Loucy (cell line): ENCODE results near the gene REM1.
A peak's percentile ranks its signal among the peaks of the same experiment; 100 is the strongest.

Source experiments
- H2AFZ ChIP-seq: fragments of 200-600 bp; sonication (generic); 2 replicates; pipeline ENCODE4 v1.6.0; 2016; ENCODE audit warnings: antibody characterized with exemption, mild to moderate bottlenecking, low read length, moderate library complexity
- H3F3A ChIP-seq: fragments of 200-600 bp; 2 replicates; pipeline ENCODE4 v1.6.0; 2016; ENCODE audit warnings: antibody characterized with exemption, low read depth, mild to moderate bottlenecking
- H3K27me3 ChIP-seq: fragments of 200-600 bp; sonication (generic); 2 replicates; pipeline ENCODE4 v1.6.1; 2014; ENCODE audit warnings: low read length, mild to moderate bottlenecking; ENCODE audit not compliant: insufficient read depth, poor library complexity, severe bottlenecking
- H3K36me3 ChIP-seq: fragments of 200-600 bp; sonication (generic); 2 replicates; pipeline ENCODE4 v1.6.1; 2016; ENCODE audit warnings: low read length; ENCODE audit not compliant: insufficient read depth
- H3K4me1 ChIP-seq: fragments of 200-600 bp; sonication (generic); 2 replicates; pipeline ENCODE4 v1.5.1; 2014; ENCODE audit warnings: low read length, mild to moderate bottlenecking; ENCODE audit not compliant: insufficient read depth, poor library complexity, severe bottlenecking
- H3K4me2 ChIP-seq: fragments of 200-600 bp; sonication (generic); 2 replicates; pipeline ENCODE4 v1.6.0; 2014; ENCODE audit warnings: antibody characterized with exemption, low read length, low read depth, mild to moderate bottlenecking; ENCODE audit not compliant: poor library complexity, severe bottlenecking
- H3K4me3 ChIP-seq: fragments of 200-600 bp; sonication (generic); 2 replicates; pipeline ENCODE4 v1.5.1; 2014; ENCODE audit warnings: low read length, mild to moderate bottlenecking, mixed read lengths; ENCODE audit not compliant: poor library complexity, severe bottlenecking
- H3K79me2 ChIP-seq: fragments of 200-600 bp; sonication (generic); 2 replicates; pipeline ENCODE4 v1.6.1; 2014; ENCODE audit warnings: low read length; ENCODE audit not compliant: insufficient read depth
- H3K9ac ChIP-seq: fragments of 200-600 bp; sonication (generic); 2 replicates; pipeline ENCODE4 v1.6.0; 2014; ENCODE audit warnings: mild to moderate bottlenecking, low read depth, low read length, moderate library complexity; ENCODE audit not compliant: poor library complexity, severe bottlenecking
- H3K9me2 ChIP-seq: fragments of 200-600 bp; sonication (generic); replicated peaks from 2 replicates; pipeline ENCODE4 v1.6.1; 2016; ENCODE audit warnings: low read depth, low read length, mixed read lengths
- H3K9me3 ChIP-seq: fragments of 200-600 bp; sonication (generic); 2 replicates; pipeline ENCODE4 v1.6.1; 2014; ENCODE audit warnings: mild to moderate bottlenecking, antibody characterized with exemption, low read length, low read depth; ENCODE audit not compliant: insufficient read depth
- H4K20me1 ChIP-seq: fragments of 200-600 bp; sonication (generic); 2 replicates; pipeline ENCODE4 v1.6.0; 2014; ENCODE audit warnings: antibody characterized with exemption, low read length, mild to moderate bottlenecking; ENCODE audit not compliant: insufficient read depth, poor library complexity, severe bottlenecking
- EZH2phosphoT487 ChIP-seq: fragments of 200-600 bp; IDR thresholded peaks from 2 replicates; pipeline ENCODE4 v1.6.1; 2018; ENCODE audit warnings: antibody characterized with exemption, mild to moderate bottlenecking, moderate library complexity, borderline replicate concordance
- TF ChIP-seq, protein P1 (sequence below): fragments of 200-600 bp; sonication (generic); conservative IDR thresholded peaks from 2 replicates; pipeline ENCODE4 v1.5.1; 2014; ENCODE audit warnings: mild to moderate bottlenecking, antibody characterized with exemption, low read length

REM1 gene

DNA sequence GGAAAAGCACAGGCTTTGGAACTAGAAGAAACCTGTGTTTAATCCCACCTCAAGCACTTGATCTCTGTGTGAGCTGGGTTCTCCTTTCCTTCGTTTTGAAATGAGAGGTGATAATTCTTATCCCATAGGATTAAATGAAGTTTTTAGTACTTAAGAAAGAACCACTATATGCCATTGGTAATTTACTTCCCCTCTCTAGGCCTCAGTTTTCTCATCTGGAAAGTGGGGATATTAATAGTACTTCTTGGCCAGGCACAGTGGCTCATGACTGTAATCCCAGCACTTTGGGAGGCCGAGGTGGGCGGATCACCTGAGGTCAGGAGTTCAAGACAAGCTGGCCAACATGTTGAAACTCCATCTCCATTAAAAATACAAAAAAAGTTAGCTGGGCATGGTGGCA, 14.1 kb downstream of the REM1 start:
- Histone ChIP-seq H3K4me2 (no peak overlapping the region), H4K20me1 (no peaks in the 10 kb centered on the region), H3F3A (no peaks in the 10 kb centered on the region), H3K79me2 (no peaks in the 10 kb centered on the region), H3K9me2 (no peaks in the 10 kb centered on the region), H2AFZ (no peak overlapping the region), H3K36me3 (no peaks in the 10 kb centered on the region), H3K4me1 (no peaks in the 10 kb centered on the region), H3K4me3 (no peak overlapping the region), H3K9me3 (no peaks in the 10 kb centered on the region), H3K27me3 (no peaks in the 10 kb centered on the region), H3K9ac (no peak overlapping the region)
- TF ChIP-seq, protein P1, sequence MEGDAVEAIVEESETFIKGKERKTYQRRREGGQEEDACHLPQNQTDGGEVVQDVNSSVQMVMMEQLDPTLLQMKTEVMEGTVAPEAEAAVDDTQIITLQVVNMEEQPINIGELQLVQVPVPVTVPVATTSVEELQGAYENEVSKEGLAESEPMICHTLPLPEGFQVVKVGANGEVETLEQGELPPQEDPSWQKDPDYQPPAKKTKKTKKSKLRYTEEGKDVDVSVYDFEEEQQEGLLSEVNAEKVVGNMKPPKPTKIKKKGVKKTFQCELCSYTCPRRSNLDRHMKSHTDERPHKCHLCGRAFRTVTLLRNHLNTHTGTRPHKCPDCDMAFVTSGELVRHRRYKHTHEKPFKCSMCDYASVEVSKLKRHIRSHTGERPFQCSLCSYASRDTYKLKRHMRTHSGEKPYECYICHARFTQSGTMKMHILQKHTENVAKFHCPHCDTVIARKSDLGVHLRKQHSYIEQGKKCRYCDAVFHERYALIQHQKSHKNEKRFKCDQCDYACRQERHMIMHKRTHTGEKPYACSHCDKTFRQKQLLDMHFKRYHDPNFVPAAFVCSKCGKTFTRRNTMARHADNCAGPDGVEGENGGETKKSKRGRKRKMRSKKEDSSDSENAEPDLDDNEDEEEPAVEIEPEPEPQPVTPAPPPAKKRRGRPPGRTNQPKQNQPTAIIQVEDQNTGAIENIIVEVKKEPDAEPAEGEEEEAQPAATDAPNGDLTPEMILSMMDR = no peak
- no peak for TF ChIP-seq EZH2phosphoT487

DNA sequence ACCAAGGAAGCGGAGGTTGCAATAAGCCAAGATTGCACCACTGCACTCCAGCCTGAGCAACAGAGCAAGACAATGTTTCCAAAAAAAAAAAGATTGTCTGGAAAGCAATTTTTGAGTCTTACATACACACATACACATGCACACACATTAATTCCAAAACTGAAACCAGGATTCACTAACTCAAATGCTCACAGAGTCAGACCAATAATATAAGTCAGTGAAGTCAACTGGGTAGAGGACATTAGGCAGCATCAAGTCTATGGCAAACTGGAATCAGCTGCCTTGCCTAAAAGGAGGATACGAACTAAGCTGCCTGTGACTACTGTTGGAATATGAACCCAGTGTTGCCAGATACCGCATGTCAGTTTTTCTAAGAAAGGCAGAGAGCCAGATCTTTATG, 15.7 kb downstream of the REM1 start:
- Histone ChIP-seq H4K20me1 (no peaks in the 10 kb centered on the region), H3K4me1 (no peaks in the 10 kb centered on the region), H3K4me2 (no peak overlapping the region), H3K4me3 (no peak overlapping the region), H3K9me2 (no peaks in the 10 kb centered on the region), H2AFZ (no peak overlapping the region), H3K9ac (no peak overlapping the region), H3K79me2 (no peaks in the 10 kb centered on the region), H3F3A (no peaks in the 10 kb centered on the region), H3K27me3 (no peaks in the 10 kb centered on the region), H3K9me3 (no peaks in the 10 kb centered on the region), H3K36me3 (no peaks in the 10 kb centered on the region)
- no peak for TF ChIP-seq EZH2phosphoT487
- TF ChIP-seq, protein P1 = no peak

DNA sequence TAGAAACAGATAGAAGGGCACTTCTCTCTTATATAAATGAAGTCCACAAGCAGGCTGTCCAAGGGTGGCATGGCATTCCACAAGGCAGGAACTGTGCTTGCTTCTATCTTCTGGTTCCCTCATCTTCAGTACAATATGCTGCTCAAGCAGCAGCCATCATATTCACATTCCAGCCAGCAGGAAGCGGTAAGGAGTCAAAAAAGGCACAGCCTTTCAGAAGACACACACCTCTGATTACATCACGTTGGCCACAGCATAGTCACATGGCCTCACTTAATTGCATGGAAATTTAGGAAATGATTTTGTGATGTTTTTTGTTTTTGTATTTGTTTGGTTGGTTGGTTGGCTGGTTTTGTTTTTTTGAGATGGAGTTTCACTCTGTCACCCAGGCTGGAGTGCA, 19.0 kb downstream of the REM1 start:
- H3K9me2 ChIP-seq = no peaks in the 10 kb centered on the region
- H3K27me3 ChIP-seq = no peaks in the 10 kb centered on the region
- no peaks in the 10 kb centered on the region for H3K79me2 ChIP-seq
- no peaks in the 10 kb centered on the region for H3F3A ChIP-seq
- H3K9ac ChIP-seq = no peak overlapping the region
- H3K9me3 ChIP-seq = no peaks in the 10 kb centered on the region
- no peak for TF ChIP-seq EZH2phosphoT487
- TF ChIP-seq, protein P1 = peak; percentile 19; the same call in 1 of the 2 replicates
- no peak overlapping the region for H2AFZ ChIP-seq
- no peaks in the 10 kb centered on the region for H3K36me3 ChIP-seq
- H3K4me2 ChIP-seq = no peak overlapping the region
- H3K4me1 ChIP-seq = no peaks in the 10 kb centered on the region
- H4K20me1 ChIP-seq = no peaks in the 10 kb centered on the region
- H3K4me3 ChIP-seq = no peak overlapping the region
